ENCODE measurements around the gene AMN1. TPM values are rescaled to one million over a fixed set of nuclear protein-coding genes. Genes with fewer than 3 reads are reported as not detected.

The AMN1 gene
- total and polyA plus RNA-seq, 2 of the 13 experiments (the other 11 are each of a cell fraction or from before 2014, with no cell fraction given): 7.5 to 26.5 TPM

DNA sequence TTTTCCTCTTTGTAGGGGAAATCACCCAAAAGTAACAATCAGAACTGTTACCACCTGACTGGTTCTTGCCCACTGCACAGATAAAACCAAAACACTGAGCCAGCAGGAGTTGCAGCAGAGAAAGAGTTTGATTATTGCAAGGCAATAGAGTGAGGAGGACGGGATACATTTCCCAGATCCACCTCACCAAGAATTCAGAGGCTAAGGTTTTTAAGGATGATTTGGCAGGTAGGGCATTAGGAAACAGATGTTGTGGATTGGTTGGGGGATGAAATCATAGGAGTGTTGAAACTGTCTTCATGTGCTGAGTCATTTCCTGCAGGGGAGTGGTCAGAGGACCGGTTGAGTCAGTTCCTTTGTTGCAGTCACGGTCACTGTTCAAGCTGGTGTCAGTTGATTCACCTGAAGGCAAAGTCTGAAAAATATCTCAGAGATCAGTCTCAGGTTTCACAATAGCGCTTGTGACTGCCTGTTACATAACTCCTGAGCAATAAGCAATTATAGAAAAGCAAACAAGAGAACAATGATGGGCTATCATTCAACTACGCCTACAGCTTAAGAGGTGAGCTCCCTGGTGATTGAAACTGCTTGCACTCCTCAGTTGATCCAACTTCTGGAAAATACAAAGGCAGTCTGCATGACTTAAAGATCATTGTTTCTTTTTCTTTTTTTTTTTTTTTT lies 20.3 kb upstream of the AMN1 start (continued):
- TF ChIP-seq ZNF143 (CRISPR knock-in tag; IDR thresholded peaks at IDR 0.05) (no peak; the same call in 1 of the 2 replicates), KAT7 (CRISPR knock-in tag; IDR thresholded peaks at IDR 0.05; ENCODE audit: borderline replicate concordance) (no peak; the same call in 1 of the 2 replicates), POLR2G (IDR thresholded peaks at IDR 0.05; ENCODE audit: low read depth, low read length) (no peak), ZNF792 (CRISPR knock-in tag; IDR thresholded peaks at IDR 0.05) (peak; percentile 99), ZNF577 (CRISPR knock-in tag; IDR thresholded peaks at IDR 0.05; ENCODE audit: borderline replicate concordance, low read depth) (no peak), WIZ (CRISPR knock-in tag; IDR thresholded peaks at IDR 0.05) (no peak), GLI4 (CRISPR knock-in tag; IDR thresholded peaks at IDR 0.05; ENCODE audit: borderline replicate concordance) (peak; percentile 56; the same call in 1 of the 2 replicates), TGIF2 (CRISPR knock-in tag; IDR thresholded peaks at IDR 0.05) (0 out of 2 replicates have a peak, but pooled peaks have one; percentile 69), MIER2 (CRISPR knock-in tag; IDR thresholded peaks at IDR 0.05) (peak; percentile 70; the same call in 1 of the 2 replicates), SALL1 (CRISPR knock-in tag; IDR thresholded peaks at IDR 0.05) (peak; percentile 100), GABPB1 (CRISPR knock-in tag; IDR thresholded peaks at IDR 0.05) (peak; percentile 71), ZNF816 (CRISPR knock-in tag; IDR thresholded peaks at IDR 0.05; ENCODE audit: borderline replicate concordance) (no peak), TBP (CRISPR knock-in tag; IDR thresholded peaks at IDR 0.05) (no peak), ZNF292 (CRISPR knock-in tag; IDR thresholded peaks at IDR 0.05; ENCODE audit: borderline replicate concordance, low read depth) (peak; percentile 94), ZNF83 (CRISPR knock-in tag; IDR thresholded peaks at IDR 0.05; ENCODE audit: borderline replicate concordance) (no peak), SPEN (CRISPR knock-in tag; IDR thresholded peaks at IDR 0.05; ENCODE audit: low read depth) (peak; percentile 32; the same call in 1 of the 2 replicates), CENPX (CRISPR knock-in tag; IDR thresholded peaks at IDR 0.05) (no peak), ZNF724P (CRISPR knock-in tag; IDR thresholded peaks at IDR 0.05; ENCODE audit: borderline replicate concordance) (no peak), PAWR (CRISPR knock-in tag; IDR thresholded peaks at IDR 0.05; ENCODE audit: borderline replicate concordance) (no peak), NFYB (CRISPR knock-in tag; IDR thresholded peaks at IDR 0.05) (peak; percentile 37), PRMT3 (CRISPR knock-in tag; IDR thresholded peaks at IDR 0.05; ENCODE audit: borderline replicate concordance, low read depth) (0 out of 2 replicates have a peak, but pooled peaks have one; percentile 78)
- TF ChIP-seq, protein P1, sequence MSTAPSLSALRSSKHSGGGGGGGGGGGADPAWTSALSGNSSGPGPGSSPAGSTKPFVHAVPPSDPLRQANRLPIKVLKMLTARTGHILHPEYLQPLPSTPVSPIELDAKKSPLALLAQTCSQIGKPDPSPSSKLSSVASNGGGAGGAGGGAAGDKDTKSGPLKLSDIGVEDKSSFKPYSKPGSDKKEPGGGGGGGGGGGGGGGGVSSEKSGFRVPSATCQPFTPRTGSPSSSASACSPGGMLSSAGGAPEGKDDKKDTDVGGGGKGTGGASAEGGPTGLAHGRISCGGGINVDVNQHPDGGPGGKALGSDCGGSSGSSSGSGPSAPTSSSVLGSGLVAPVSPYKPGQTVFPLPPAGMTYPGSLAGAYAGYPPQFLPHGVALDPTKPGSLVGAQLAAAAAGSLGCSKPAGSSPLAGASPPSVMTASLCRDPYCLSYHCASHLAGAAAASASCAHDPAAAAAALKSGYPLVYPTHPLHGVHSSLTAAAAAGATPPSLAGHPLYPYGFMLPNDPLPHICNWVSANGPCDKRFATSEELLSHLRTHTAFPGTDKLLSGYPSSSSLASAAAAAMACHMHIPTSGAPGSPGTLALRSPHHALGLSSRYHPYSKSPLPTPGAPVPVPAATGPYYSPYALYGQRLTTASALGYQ (CRISPR knock-in tag; IDR thresholded peaks at IDR 0.05): peak; percentile 97
- TF ChIP-seq, protein P2, sequence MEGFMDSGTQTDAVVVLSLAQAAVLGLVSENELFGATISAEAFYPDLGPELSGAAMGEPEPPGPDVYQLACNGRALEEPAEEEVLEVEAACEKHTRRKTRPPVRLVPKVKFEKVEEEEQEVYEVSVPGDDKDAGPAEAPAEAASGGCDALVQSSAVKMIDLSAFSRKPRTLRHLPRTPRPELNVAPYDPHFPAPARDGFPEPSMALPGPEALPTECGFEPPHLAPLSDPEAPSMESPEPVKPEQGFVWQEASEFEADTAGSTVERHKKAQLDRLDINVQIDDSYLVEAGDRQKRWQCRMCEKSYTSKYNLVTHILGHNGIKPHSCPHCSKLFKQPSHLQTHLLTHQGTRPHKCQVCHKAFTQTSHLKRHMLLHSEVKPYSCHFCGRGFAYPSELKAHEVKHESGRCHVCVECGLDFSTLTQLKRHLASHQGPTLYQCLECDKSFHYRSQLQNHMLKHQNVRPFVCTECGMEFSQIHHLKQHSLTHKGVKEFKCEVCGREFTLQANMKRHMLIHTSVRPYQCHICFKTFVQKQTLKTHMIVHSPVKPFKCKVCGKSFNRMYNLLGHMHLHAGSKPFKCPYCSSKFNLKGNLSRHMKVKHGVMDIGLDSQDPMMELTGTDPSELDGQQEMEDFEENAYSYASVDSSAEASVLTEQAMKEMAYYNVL (CRISPR knock-in tag; IDR thresholded peaks at IDR 0.05; ENCODE audit: borderline replicate concordance): peak; percentile 94

All from HepG2 (cell line).